Aorta (tissue), 5 donors: ENCODE data around the gene POLD4. TPM values are rescaled to one million over a fixed set of nuclear protein-coding genes. Genes with fewer than 3 reads are reported as not detected.
A peak's percentile ranks its signal among the peaks of the same experiment; 100 is the strongest.

Experiments
- ATAC-seq: fragments of 200-7000 bp; cut with Tn5 transposase; one replicate; pipeline ENCODE4 v1.9.1; 2022; ENCODE audit warnings: moderate library complexity; ENCODE audit not compliant: low FRiP score
- DNase-seq, 2 donors: peaks; one replicate each; pipeline ENCODE4 v3.0.0-alpha.2; 2020
- H3K27ac ChIP-seq, 2 donors: one replicate each; pipeline ENCODE4 v1.5.1; 2013; ENCODE audit warnings: low read length in 2 of 2, mild to moderate bottlenecking in 2 of 2, moderate library complexity in 2 of 2, control low read depth in 1 of 2, inconsistent platforms in 1 of 2, low read depth in 1 of 2
- H3K27me3 ChIP-seq, 2 donors: one replicate each; pipeline ENCODE4 v1.6.1; 2013; ENCODE audit warnings: control low read depth in 1 of 2, low read length in 1 of 2, mild to moderate bottlenecking in 1 of 2, moderate library complexity in 1 of 2; ENCODE audit not compliant: insufficient read depth in 2 of 2, control insufficient read depth in 1 of 2
- H3K36me3 ChIP-seq, 2 donors: one replicate each; pipeline ENCODE4 v1.6.1; 2013; ENCODE audit warnings: control low read depth in 1 of 2, low read length in 1 of 2, mild to moderate bottlenecking in 1 of 2; ENCODE audit not compliant: insufficient read depth in 2 of 2, control insufficient read depth in 1 of 2
- H3K4me1 ChIP-seq, 2 donors: one replicate each; pipeline ENCODE4 v1.6.1; 2013; ENCODE audit warnings: low read length in 2 of 2, control low read depth in 1 of 2, mild to moderate bottlenecking in 1 of 2, moderate library complexity in 1 of 2; ENCODE audit not compliant: insufficient read depth in 2 of 2, control insufficient read depth in 1 of 2
- H3K4me3 ChIP-seq, 2 donors: one replicate each; pipeline ENCODE4 v1.5.1; 2013; ENCODE audit warnings: low read length in 2 of 2, control low read depth in 1 of 2, mild to moderate bottlenecking in 1 of 2
- H3K9me3 ChIP-seq: one replicate; pipeline ENCODE4 v1.6.1; 2013; ENCODE audit warnings: mild to moderate bottlenecking, low read length; ENCODE audit not compliant: control insufficient read depth
- WGBS, 2 donors: extraction: QIAGEN DNeasy Blood & Tissue Kit; methylation state at CpG; one replicate each; pipeline ENCODE4 v1.1.7; 2013; 5-methylcytosine and 5-hydroxymethylcytosine counted together
- intact Hi-C, 2 donors: fragments of 100-400 bp; cut with DNase I; formaldehyde crosslinking; loops; one replicate each; pipeline versions ENCODE4 v1.14.2 to v1.15.0; 2022
- polyA plus RNA-seq, 2 donors: library from polyadenylated mRNA; stranded (reverse); fragments of 200-250 nt; gene quantifications; one replicate each; pipeline ENCODE4 v1.2.3, GENCODE V29; 2013
- total RNA-seq, 2 donors: library from RNA; stranded (reverse); fragmentation: NEBNext Ultra II Directional; extraction: Animal tissue kit (Norgen Biotek cat#: 25700); gene quantifications; one replicate each; pipeline ENCODE4 v1.2.1, GENCODE V29; 2021
- donor health status: healthy with polysubstance abuse.
- donor health status: Bipolar disorder and iron deficiency.
- donor health status: DM: no; HTN: no; CAD: no.
- donor health status: DM: no; HTN: no; CAD: no.
- donor health status: DM: yes; HTN: yes; CAD: no.

POLD4 gene
- total and polyA plus RNA-seq, 4 donors: 82.7 to 338 (median 130) TPM

DNA sequence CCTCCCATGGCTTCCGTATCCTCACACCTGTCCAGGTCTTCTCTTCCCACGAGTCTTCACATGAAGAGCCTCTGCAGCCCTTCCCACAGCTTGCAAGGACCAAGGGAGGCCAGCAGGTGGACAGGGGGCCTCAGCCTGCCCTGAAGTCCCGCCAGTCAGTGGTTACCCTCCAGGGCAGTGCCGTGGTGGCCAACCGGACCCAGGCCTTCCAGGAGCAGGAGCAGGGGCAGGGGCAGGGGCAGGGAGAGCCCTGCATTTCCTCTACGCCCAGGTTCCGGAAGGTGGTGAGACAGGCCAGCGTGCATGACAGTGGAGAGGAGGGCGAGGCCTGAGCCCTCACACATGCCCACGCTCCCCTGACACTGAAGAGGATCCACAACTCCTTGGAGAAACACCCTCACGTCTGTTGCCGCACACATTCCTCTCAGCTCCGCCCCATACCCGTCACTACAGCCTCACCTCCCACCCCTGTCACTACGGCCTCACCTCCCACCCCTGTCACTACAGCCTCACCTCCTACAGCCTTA, 41.7 kb downstream of the POLD4 start:
- no peak overlapping the region for H3K27ac ChIP-seq
- H3K4me1 ChIP-seq: no peaks in the 10 kb centered on the region
- no peaks in the 10 kb centered on the region for H3K9me3 ChIP-seq
- H3K27me3 ChIP-seq: no peaks in the 10 kb centered on the region
- no peak for ATAC-seq
- no peak overlapping the region for H3K4me3 ChIP-seq
- DNase-seq: no peak
- WGBS, 2 donors: 85 to 87% methylated on average over 15 of the region's 15 CpGs
- intact Hi-C loops: no loop called here
- H3K36me3 ChIP-seq: no peaks in the 10 kb centered on the region

DNA sequence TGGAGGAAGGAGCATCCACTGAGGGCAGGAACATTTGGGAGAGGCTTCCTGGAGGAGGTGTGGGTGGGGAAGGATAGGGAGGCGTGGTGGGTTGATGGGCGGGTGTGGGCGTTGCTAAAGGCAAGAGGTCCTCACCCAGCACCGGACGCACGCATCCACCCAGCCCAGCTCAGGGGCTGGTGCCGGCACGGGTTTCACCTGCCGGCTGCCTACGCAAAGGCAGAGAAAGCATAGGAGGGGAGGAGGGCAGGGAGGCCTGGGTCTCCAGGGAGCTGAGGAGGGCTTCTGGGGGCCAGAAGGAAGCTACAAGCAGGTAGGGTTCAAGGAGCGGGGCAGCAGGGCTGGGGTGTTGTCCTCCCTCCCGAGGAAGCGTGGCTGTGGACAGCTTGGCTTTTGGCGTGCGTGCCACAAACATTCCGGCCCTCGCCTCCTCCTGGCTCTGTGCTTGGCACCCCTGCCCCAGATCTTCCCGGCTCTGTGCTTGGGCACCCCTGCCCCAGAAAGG, 42.2 kb downstream of the POLD4 start:
- Histone ChIP-seq H3K4me1 (no peaks in the 10 kb centered on the region), H3K4me3 (no peak overlapping the region), H3K36me3 (no peaks in the 10 kb centered on the region), H3K27me3 (no peaks in the 10 kb centered on the region), H3K9me3 (no peaks in the 10 kb centered on the region), H3K27ac (no peak overlapping the region)
- intact Hi-C loops: no loop called here
- DNase-seq (peak in 1 of 2 donors; percentile 67), ATAC-seq (no peak)
- 79 to 86% methylated on average over 13 to 18 of the region's 18 CpGs for WGBS, 2 donors

DNA sequence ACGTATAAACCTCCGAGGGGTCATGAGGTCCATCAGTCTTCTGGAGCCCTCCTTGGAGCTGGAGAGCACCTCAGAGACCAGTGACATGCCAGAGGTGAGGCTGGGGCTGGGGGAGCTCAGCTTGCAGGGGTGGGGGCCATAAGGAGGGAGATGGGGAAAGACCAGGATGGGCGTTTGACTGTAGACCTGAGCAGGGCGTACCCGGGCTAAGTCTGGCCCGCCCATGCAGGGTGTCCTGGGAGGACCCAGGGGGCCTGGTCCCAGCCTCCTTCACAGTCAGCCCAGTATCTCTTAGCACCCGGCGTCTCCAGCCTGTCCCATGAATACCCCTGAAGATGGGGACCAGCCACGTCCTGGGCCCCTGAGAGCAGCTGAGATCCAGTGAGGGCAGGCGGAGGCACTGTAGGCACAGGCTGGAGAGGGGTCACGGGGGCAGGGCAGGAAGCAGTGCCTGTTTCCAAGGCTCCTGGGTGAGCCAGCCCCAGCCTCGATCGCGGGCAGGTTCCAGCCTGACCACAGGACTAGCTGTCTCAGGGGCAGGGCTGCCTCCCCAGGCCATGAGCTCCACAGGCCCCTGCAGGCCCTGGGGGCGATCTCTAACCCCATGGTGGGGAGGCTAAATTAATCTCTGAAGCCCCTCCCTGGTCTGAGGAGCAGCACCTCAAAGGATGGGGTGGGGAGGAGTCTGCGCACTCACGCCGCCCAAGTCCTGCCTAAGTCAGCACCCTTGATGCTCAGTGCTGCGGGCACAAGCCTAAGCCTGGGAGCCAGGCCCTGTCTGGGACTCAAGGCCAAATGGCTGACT, 42.9 kb downstream of the POLD4 start:
- H3K4me3 ChIP-seq: no peak overlapping the region
- no peaks in the 10 kb centered on the region for H3K36me3 ChIP-seq
- intact Hi-C loops: no loop called here
- DNase-seq (peak in 1 of 2 donors; percentile 70), ATAC-seq (no peak)
- no peaks in the 10 kb centered on the region for H3K4me1 ChIP-seq
- WGBS, 2 donors: 88 to 89% methylated on average over 19 of the region's 19 CpGs
- no peaks in the 10 kb centered on the region for H3K27me3 ChIP-seq
- H3K27ac ChIP-seq: no peak overlapping the region
- no peaks in the 10 kb centered on the region for H3K9me3 ChIP-seq

DNA sequence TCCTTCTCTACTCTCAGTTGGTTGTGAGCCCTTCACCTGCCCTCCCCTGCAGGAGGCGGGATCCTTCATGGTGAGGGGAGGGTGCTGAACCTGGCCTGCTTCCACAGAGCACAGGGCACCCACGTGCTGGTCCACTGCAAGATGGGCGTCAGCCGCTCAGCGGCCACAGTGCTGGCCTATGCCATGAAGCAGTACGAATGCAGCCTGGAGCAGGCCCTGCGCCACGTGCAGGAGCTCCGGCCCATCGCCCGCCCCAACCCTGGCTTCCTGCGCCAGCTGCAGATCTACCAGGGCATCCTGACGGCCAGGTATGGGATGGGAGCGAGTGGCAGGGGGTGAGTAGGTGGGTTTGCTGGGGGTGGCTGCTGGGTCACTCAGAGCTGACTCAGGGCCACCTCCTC, 43.7 kb downstream of the POLD4 start:
- ATAC-seq (peak; percentile 9), DNase-seq (peak in 1 of 2 donors; percentile 72)

DNA sequence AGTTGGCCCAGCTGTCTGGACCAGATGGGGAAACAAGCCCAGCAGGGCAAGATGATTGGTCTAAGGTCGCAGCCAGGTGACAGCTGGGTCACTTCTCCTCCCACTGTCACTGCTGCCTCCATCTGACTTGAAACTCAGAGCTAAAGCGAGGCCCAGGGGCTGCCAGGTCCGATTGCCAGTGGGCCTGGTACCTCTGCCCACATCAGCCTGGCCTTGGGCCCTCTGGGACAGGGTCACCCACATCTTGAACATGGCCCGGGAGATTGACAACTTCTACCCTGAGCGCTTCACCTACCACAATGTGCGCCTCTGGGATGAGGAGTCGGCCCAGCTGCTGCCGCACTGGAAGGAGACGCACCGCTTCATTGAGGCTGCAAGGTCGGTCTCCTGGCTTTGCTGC, 44.2 kb downstream of the POLD4 start:
- Histone ChIP-seq H3K9me3 (no peaks in the 10 kb centered on the region), H3K4me3 (no peak overlapping the region), H3K36me3 (no peaks in the 10 kb centered on the region), H3K27ac (no peak overlapping the region), H3K4me1 (no peaks in the 10 kb centered on the region), H3K27me3 (no peaks in the 10 kb centered on the region)
- ATAC-seq: no peak
- DNase-seq: peak in 1 of 2 donors; percentile 62
- WGBS, 2 donors: 95% methylated on average over 11 of the region's 11 CpGs
- intact Hi-C loops: no loop called here

More for the DNA sequence above, 43.7 kb downstream of the POLD4 start:
- intact Hi-C loops: no loop called here
- Histone ChIP-seq H3K27me3 (no peaks in the 10 kb centered on the region), H3K36me3 (no peaks in the 10 kb centered on the region), H3K27ac (no peak overlapping the region), H3K4me1 (no peaks in the 10 kb centered on the region), H3K4me3 (no peak overlapping the region), H3K9me3 (no peaks in the 10 kb centered on the region)
- 89% methylated on average over 14 of the region's 14 CpGs for WGBS, 2 donors

DNA sequence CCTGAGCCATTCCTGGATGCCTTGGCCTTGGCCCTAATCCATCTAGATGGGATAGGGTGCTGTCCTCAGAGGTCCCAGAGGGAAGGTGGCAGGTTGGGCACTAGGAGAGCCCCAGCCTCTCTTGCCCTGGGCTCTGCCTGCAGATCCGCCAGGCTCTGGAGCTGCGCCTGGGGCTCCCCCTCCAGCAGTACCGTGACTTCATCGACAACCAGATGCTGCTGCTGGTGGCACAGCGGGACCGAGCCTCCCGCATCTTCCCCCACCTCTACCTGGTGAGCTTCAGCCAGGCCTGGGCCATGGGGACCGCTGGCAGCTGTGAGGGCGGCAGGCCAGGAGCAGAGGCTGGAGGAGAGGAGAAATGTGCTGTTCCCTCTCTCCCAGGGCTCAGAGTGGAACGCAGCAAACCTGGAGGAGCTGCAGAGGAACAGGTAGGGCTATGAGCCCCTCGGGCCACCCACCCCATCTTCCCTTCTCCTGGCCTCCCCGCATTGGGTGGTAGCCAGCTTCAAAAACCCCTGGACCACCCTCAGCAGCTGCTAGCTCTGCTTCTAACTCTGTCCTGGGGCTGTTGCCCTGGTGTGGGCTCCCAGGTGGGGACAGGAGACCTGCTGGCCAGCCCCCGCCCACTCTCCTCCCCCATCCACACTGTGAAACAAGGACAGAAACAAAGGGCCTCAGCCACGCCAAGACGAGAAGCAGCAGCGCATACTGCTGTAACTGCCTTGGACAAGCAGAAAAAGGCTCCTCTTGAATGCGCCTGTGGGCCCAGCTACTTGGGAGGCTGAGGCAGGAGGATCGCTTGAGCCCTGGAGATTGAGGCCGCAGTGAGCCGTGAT, 45.1 kb downstream of the POLD4 start:
- no peaks in the 10 kb centered on the region for H3K36me3 ChIP-seq

DNA sequence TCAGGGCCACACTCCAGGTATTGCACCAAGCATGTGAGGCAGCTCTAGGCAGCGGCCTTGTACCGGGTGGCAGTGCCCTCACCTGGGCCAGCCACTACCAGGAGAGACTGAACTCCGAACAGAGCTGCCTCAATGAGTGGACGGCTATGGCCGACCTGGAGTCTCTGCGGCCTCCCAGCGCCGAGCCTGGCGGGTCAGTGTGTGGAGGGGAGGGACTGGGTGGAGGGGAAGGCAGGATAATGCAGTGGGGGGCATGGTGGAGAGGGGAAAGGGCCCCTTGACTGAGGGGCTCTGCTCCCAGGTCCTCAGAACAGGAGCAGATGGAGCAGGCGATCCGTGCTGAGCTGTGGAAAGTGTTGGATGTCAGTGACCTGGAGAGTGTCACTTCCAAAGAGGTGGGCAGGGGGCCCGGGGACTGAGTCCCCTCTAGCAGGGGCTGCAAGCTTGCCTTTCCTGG, 45.8 kb downstream of the POLD4 start:
- no peak overlapping the region for H3K4me3 ChIP-seq
- no peaks in the 10 kb centered on the region for H3K9me3 ChIP-seq
- no peaks in the 10 kb centered on the region for H3K36me3 ChIP-seq
- ATAC-seq (no peak), DNase-seq (peak in 1 of 2 donors; percentile 59)
- WGBS, 2 donors: 83 to 85% methylated on average over 12 of the region's 12 CpGs
- no peak overlapping the region for H3K27ac ChIP-seq
- H3K4me1 ChIP-seq: no peaks in the 10 kb centered on the region
- intact Hi-C loops: no loop called here
- H3K27me3 ChIP-seq: no peaks in the 10 kb centered on the region

More for the DNA sequence above, 45.1 kb downstream of the POLD4 start:
- Histone ChIP-seq H3K4me1 (no peaks in the 10 kb centered on the region), H3K27me3 (no peaks in the 10 kb centered on the region), H3K27ac (no peak overlapping the region), H3K9me3 (no peaks in the 10 kb centered on the region), H3K4me3 (no peak overlapping the region)
- peak in 1 of 2 donors; percentile 45 for DNase-seq
- ATAC-seq: no peak
- 89 to 93% methylated on average over 19 to 20 of the region's 20 CpGs for WGBS, 2 donors
- intact Hi-C loops: no loop called here

DNA sequence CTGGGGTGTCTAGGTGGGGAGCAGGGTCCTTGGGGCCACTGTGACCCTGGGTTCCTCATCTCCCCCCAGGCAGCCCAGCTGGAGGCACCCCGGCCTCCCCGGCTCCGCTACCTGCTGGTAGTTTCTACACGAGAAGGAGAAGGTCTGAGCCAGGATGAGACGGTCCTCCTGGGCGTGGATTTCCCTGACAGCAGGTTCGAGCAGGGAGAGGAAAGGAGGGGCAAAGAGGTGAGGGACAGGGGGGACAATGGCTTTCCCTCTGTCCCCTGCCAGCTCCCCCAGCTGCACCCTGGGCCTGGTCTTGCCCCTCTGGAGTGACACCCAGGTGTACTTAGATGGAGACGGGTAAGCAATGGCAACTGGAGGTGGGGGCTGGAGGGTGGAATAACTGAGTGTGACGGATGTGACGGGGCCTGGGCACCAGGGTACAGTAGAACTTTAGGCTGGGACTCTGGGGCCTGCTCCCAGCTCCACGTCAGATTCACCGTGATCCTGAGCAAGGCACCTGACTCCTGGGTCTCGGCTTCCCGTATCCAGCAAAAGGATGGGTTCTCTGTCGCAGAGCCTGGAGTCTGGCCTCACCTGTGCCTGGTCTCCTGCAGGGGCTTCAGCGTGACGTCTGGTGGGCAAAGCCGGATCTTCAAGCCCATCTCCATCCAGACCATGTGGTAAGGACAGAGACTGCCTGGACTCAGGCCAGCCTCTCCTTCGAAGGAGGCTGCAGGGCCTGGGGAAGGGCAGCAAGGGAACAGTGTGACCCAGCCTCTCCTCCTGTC, 46.4 kb downstream of the POLD4 start:
- no peak overlapping the region for H3K4me3 ChIP-seq
- peak in 1 of 2 donors; percentile 60 for DNase-seq
- no peak for ATAC-seq
- no peaks in the 10 kb centered on the region for H3K9me3 ChIP-seq
- no peaks in the 10 kb centered on the region for H3K27me3 ChIP-seq
- WGBS, 2 donors: 90 to 91% methylated on average over 19 of the region's 19 CpGs
- intact Hi-C loops: no loop called here
- H3K36me3 ChIP-seq: no peaks in the 10 kb centered on the region
- H3K27ac ChIP-seq: no peak overlapping the region
- H3K4me1 ChIP-seq: no peaks in the 10 kb centered on the region
